ENCODE data around the gene ARHGAP31.

- TF ChIP-seq CTCF (IDR thresholded peaks at IDR 0.05) (no peak), POLR2A (IDR thresholded peaks at IDR 0.05) (no peak)
These were observed 65.5 kb downstream of the ARHGAP31 start for GRCh38 chr3:119359476-119360326.
